ENCODE results near the gene NEURL1B.
"Not testable (repeated sequence)": the region's sequence is repeated elsewhere in the genome, so short reads cannot be mapped to it uniquely, and the experiment has no call there.

Gene NEURL1B

GRCh38 chr5:172708183-172708505 lies 67.1 kb downstream of the NEURL1B start:
- TF ChIP-seq CTCF (IDR thresholded peaks at IDR 0.05; ENCODE audit: borderline replicate concordance, insufficient read depth, low read depth, low read length) = no peak
- H3K4me3 ChIP-seq (ENCODE audit: low read depth, low read length) = no peak overlapping the region

- no peak overlapping the region for H3K4me3 ChIP-seq (ENCODE audit: low read depth, low read length)
- TF ChIP-seq CTCF (IDR thresholded peaks at IDR 0.05; ENCODE audit: borderline replicate concordance, insufficient read depth, low read depth, low read length) = no peak
Measured at GRCh38 chr5:172710676-172711075, 69.6 kb downstream of the NEURL1B start.

GRCh38 chr5:172711321-172711861 lies 70.3 kb downstream of the NEURL1B start:
- H3K4me3 ChIP-seq (ENCODE audit: low read depth, low read length) = not testable (repeated sequence)

GRCh38 chr5:172712610-172713009 lies 71.5 kb downstream of the NEURL1B start:
- no peak for TF ChIP-seq CTCF (IDR thresholded peaks at IDR 0.05; ENCODE audit: borderline replicate concordance, insufficient read depth, low read depth, low read length)
- H3K4me3 ChIP-seq (ENCODE audit: low read depth, low read length) = no peak overlapping the region

DNA sequence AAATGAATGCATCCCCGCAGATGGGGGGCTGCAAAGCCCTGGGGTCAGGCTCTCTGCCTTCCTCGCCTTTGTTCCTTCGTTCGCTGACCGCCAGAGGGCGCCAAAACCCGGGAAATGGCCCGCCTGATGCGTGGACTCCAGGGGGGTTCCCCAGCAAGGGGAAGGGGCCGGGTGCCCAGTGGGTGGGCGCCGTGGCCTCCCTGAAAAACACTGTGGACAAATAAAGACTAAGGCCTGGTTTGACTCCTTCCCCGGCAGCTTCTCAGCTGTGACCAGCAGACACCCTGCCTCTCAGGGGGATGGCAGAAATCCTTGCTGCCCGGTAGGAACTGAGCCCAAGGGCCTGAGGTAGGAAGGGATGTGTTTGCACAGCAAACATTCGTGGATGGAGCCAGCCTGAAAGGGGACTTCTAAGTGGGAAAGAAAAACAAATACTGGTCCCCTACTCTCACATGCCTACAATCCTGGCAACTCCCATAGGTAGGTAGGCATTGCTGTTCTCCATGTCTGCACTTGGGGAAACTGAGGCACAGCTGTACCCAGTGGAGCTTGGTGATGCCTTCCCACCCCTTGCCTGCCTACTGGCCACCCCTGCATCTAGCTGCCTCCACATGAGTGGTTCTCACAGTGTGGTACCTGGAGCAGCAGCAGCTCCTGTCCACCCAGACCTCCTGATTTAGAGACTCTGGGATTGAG lies 72.2 kb downstream of the NEURL1B start:
- peak; percentile 86 for TF ChIP-seq CTCF (IDR thresholded peaks at IDR 0.05; ENCODE audit: borderline replicate concordance, insufficient read depth, low read depth, low read length)
- no peak overlapping the region for H3K4me3 ChIP-seq (ENCODE audit: low read depth, low read length)

DNA sequence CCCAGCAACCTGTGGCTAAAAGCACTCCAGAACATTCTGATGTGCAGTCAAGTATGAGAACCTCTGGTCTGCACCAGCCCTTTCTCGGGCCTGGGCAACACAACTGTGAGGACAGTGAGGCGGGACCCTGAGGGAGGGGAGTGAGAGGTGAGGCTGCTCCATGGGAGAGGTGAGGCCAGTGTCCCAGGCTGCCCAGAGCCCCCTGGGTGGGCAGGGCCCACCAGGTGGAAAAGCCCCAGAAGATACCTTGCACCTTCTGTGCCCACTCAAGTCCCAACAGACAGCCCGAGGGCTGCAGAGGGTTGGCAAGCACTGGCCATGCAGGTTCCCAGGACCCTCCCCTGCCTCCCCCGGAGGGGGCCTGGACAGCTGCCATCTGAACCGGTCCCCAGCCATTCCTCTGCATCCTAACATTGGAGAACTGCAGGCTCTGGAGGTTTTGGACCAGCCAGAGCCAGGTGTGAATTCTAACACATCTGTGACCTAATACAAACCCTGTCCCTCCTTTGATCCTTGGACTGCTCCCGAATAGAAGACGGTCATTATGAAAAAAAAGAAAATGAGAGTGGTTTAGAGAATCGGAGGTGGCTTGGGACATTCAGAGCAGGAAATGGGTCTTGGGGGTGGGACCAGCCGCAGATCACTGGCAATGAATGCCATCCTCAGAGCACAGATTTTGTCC lies 72.9 kb downstream of the NEURL1B start:
- no peak overlapping the region for H3K4me3 ChIP-seq (ENCODE audit: low read depth, low read length)
- TF ChIP-seq CTCF (IDR thresholded peaks at IDR 0.05; ENCODE audit: borderline replicate concordance, insufficient read depth, low read depth, low read length) = no peak

GRCh38 chr5:172714491-172715420 lies 73.7 kb downstream of the NEURL1B start:
- H3K4me3 ChIP-seq (ENCODE audit: low read depth, low read length) = no peak overlapping the region
- peak; percentile 93 for TF ChIP-seq CTCF (IDR thresholded peaks at IDR 0.05; ENCODE audit: borderline replicate concordance, insufficient read depth, low read depth, low read length)
